ENCODE data around the gene C11orf97. TPM values are rescaled to one million over a fixed set of nuclear protein-coding genes. Genes with fewer than 3 reads are reported as not detected.
A peak's percentile ranks its signal among the peaks of the same experiment; 100 is the strongest.

Gene C11orf97
- polyA plus RNA-seq, 10 donors: not detected

DNA sequence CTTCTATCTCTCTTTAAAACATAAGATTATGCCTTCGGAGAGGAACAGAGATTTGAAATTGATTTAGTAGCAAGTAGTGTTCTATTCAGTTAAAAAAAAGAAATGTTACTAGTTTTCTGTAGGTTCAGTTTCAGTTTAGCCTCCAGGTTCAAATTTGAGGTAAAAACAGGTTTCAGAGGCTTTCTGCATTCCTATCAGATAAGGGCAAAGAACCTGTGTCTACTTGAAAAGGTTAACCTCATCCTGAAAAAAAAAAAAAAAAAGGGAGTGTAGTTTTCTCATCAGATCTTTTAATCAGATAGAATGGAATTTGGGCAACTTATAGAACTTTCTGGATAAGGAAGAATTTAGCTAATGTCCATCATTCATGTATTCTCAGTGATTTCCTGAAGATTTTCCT, 12.1 kb downstream of the C11orf97 start:
- no peak for DNase-seq

DNA sequence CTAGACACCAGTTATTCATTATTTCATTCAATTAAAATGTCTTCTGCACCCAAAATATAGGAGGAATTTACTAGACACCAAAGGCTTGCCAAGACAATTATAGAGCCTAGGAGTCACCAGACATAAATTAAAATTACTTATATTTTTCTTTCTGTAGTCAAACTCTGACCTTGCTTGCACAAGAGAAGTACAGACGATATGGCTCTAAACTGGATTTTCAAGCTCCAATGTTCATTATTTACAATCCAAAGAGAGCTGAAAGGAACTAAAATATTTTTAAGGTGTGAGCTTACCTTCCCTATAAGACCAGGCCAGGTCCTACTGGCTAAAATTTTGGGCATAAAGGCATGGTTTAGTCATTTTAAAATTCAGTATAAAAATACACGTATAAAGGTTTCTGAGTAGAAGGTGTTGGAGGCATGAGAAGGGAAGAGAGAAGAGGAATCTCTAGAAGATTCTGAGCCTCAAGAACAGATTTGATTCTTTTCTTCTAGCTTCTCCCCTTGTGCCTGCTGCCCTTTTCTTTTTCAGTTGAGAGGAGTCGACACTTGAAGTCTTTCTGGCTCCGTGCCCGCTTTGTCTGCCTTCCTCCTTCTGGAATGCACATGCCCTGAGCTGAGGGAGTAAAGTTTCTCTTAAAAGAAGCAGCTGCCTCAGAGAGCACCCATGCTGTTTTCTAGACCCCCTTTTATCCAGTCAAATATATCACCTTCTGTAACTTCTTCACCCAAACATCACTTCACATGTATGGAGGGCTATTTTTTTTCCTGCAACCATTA, 13.5 kb downstream of the C11orf97 start:
- peak; percentile 47 to 67 (median 47) for DNase-seq

DNA sequence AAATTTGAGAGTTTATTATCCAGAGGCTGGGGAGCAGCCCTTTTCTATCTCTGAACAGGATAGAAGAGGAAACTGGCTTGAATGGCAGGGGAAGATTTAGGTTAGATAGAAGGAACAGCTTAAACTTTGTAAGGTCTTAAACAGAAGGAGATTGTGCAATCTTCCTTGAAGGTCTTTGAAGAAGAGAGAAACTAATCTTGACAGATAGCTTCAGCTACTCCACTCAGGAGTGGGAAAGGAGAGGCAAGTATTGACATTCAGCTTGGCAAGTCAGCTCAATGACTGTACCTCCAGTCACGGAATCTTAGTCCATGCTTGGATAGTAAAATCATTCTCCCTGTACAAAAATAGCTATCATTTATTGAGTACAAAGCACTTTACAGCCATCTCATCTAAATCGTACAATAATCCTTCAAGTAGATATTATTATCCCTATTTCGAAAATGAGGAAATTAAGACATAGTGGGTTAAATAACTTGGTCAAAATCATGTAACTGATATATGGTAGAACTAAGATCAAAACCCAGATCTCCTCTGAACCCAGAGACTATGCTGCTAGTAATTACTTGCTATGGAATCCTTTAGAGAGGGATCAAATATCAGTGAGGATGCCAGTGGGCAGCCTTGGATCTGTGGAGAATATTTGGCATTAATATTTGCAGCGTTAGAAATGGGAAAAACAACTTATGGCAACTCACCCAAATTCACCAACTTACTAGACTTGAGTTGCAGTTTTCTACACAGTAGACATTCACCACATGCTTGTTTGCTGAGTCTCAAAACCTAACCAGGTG, 14.6 kb downstream of the C11orf97 start:
- no peak for DNase-seq

DNA sequence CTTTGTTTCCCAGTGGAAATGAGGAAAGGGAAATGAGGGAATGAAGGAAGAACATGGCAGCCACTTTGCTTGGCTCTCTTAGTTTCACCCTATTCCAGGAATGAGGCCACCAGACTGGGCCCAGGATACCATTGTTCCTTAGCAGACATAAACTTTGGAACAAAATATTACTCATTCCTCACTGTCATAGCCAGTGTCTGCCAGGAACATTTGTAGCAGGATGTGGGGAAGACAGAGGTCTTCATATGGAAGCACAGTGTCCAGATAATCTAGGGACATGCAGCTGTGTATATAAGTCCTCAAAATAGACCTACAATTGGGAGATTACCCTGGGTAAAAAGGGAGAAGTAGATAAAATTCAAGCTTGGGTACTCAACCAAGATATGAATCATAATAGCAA, 16.3 kb downstream of the C11orf97 start:
- DNase-seq: no peak

DNA sequence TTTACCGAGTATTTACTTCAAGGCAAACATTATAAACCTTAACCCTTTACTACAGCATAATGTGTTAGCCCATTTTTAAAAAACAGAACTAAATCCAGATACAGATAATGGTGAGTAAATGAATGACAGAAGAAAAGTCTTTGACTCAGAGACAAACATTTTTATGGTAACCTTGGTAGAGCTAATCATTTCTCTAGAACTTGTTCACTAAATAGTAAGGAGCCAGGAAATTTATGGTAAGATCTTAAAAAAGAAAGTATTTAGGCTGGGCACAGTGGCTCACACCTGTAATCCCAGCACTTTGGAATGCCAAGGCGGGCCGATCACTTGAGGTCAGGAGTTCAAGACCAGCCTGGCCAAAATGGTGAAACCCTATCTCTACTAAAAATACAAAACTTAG, 19.9 kb downstream of the C11orf97 start:
- no peak for DNase-seq

DNA sequence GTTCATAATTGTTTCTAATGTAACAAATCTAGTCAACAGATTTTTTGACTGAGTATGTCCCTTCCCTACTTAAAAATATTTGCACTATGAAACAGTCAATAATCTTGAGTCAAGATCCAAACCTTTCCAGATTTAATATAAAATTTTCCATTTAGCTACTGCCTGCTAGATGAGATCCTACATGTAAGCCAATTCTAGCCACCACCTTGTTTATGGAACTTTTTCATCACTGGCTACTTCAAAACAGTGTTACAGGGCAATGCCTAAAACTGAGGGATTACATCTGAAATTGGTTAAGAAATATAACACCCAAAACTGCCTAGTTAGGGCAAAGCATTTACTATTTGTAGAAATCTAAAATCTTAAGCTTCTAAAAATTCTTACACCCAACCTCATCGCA, 20.9 kb downstream of the C11orf97 start:
- DNase-seq: peak in 2 of 3 donors; percentile 19 to 52

DNA sequence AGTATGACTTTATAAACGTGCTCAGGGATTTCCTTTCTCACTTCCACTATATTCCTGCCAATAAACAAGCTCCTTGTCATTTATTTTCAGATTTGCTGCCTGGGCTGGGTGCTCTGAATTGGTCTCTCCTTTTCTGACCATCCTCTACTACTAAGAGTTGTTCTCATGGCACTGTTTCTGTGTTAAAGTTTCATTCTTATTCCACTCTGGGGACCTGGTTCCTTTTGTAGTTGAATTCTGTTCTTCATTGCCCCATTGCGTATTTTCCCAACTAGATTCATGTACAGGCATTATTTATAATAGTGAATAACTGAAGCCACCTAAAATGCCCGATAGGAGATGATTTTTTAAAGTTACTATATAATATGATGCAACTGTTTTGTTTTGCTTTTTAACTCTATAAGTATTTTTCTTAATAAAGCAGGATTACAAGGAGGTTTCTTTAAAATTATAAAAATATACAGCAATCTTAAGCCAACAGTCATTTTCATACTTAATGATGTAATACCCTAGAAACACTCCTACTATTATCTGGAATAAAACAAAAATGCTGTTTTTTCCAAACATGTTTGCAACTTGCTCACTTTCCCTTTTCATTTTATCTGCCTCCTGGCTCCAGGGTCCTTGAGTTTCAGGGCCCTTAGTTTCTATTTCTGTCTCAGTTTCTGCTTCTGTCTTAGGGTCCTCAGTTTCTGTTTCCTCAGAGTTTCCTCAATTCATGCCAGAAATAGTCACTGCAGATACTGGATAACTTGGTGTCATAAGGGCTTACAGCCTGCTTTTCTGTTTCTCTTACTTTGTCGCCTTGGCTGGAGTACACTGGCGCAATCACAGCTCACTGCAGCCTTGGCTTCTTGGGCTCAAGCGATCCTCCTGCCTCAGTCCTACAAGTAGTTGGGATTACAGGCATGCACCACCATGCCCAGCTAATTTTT, 21.7 kb downstream of the C11orf97 start:
- peak; percentile 41 to 64 (median 45) for DNase-seq

DNA sequence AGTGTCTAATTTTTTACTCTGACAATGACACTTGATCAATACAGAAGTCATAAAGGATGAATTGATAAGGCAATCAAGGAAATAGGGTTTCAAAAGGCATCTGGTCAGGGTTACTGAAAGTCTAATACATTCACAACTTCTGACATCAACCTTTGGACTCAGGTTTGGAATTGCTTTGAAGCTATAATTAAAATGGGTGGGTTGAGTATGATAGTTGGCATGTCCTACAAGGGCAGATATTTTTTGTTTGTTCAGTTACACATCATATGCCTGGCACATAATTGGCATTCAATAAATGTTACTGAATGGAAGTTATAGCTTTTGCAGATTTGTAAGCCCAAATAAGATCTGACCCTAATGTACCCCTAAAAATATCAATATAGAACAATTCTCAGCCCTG, 24.1 kb downstream of the C11orf97 start:
- no peak for DNase-seq

DNA sequence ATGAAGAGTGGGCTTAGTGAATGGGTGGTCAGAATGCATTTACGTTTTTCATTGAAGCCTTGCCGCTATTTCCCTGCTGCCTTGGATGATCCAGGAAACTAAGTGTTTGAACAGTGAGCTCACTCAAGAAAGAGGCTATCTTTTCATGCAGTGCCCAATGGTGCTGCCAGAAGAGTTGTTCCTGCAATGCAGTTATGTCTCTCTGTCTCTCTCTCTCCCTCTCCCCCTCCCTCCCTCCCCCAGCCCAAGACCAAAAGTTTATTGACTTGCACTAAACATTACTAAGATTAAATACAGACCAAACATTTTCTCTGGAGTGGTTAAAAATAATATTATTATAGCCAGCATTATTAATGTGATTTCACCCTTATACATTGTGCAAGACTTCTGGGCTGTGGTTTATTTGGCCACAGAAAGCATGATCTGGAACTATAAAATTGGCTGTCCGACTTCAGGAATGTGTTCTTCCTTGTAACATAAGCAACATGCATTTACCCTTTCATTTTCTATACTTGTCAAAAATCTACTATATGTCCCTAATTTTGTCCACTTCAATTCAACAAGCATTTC, 24.9 kb downstream of the C11orf97 start:
- peak; percentile 34 to 58 (median 52) for DNase-seq

DNA sequence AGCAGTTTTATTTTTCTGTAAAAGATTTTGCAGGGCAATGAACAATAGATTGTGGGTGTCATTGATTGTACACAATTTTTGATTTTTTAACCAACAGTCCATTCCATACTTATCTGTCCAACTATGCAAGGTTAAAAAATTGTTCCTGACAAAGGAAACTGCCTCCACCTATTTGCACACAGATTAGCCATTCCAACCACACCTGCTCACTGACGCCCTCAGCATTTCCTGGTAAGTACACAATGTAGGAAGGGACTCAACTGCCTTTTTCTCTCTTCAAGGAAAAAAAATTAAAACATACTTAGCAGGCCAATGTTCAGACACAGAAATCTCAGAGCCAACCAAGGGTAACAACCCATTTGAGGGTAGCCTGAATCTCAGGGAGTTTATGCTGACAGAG, 27.2 kb downstream of the C11orf97 start:
- DNase-seq: no peak

DNA sequence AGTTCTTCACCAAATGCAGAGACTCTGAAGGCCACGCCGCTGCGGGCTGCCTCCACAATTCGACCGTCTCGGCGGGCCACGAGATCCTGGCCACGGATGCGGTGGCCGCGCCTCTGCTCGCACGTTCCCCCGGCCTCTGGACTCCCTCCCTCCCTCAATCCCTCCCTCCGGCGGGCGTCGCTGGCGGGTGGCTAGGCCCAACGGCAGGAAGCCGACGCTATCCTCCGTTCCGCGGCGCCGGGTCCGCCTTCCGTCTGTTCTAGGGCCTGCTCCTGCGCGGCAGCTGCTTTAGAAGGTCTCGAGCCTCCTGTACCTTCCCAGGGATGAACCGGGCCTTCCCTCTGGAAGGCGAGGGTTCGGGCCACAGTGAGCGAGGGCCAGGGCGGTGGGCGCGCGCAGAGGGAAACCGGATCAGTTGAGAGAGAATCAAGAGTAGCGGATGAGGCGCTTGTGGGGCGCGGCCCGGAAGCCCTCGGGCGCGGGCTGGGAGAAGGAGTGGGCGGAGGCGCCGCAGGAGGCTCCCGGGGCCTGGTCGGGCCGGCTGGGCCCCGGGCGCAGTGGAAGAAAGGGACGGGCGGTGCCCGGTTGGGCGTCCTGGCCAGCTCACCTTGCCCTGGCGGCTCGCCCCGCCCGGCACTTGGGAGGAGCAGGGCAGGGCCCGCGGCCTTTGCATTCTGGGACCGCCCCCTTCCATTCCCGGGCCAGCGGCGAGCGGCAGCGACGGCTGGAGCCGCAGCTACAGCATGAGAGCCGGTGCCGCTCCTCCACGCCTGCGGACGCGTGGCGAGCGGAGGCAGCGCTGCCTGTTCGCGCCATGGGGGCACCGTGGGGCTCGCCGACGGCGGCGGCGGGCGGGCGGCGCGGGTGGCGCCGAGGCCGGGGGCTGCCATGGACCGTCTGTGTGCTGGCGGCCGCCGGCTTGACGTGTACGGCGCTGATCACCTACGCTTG, 31.7 kb downstream of the C11orf97 start, which contains the start of gene FUT4:
FUT4 (plus strand) TSS at position 227 of the 951 bp plus-strand sequence; CDS start at position 440, 213 bp downstream.
- peak; percentile 83 to 98 (median 91) for DNase-seq

DNA sequence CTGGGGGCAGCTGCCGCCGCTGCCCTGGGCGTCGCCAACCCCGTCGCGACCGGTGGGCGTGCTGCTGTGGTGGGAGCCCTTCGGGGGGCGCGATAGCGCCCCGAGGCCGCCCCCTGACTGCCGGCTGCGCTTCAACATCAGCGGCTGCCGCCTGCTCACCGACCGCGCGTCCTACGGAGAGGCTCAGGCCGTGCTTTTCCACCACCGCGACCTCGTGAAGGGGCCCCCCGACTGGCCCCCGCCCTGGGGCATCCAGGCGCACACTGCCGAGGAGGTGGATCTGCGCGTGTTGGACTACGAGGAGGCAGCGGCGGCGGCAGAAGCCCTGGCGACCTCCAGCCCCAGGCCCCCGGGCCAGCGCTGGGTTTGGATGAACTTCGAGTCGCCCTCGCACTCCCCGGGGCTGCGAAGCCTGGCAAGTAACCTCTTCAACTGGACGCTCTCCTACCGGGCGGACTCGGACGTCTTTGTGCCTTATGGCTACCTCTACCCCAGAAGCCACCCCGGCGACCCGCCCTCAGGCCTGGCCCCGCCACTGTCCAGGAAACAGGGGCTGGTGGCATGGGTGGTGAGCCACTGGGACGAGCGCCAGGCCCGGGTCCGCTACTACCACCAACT, 32.5 kb downstream of the C11orf97 start:
- peak in 1 of 3 donors; percentile 75 for DNase-seq

DNA sequence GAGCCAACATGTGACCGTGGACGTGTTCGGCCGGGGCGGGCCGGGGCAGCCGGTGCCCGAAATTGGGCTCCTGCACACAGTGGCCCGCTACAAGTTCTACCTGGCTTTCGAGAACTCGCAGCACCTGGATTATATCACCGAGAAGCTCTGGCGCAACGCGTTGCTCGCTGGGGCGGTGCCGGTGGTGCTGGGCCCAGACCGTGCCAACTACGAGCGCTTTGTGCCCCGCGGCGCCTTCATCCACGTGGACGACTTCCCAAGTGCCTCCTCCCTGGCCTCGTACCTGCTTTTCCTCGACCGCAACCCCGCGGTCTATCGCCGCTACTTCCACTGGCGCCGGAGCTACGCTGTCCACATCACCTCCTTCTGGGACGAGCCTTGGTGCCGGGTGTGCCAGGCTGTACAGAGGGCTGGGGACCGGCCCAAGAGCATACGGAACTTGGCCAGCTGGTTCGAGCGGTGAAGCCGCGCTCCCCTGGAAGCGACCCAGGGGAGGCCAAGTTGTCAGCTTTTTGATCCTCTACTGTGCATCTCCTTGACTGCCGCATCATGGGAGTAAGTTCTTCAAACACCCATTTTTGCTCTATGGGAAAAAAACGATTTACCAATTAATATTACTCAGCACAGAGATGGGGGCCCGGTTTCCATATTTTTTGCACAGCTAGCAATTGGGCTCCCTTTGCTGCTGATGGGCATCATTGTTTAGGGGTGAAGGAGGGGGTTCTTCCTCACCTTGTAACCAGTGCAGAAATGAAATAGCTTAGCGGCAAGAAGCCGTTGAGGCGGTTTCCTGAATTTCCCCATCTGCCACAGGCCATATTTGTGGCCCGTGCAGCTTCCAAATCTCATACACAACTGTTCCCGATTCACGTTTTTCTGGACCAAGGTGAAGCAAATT, 33.3 kb downstream of the C11orf97 start:
- peak in 1 of 3 donors; percentile 31 for DNase-seq

DNA sequence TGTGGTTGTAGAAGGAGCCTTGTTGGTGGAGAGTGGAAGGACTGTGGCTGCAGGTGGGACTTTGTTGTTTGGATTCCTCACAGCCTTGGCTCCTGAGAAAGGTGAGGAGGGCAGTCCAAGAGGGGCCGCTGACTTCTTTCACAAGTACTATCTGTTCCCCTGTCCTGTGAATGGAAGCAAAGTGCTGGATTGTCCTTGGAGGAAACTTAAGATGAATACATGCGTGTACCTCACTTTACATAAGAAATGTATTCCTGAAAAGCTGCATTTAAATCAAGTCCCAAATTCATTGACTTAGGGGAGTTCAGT, 33.9 kb downstream of the C11orf97 start:
- no peak for DNase-seq

DNA sequence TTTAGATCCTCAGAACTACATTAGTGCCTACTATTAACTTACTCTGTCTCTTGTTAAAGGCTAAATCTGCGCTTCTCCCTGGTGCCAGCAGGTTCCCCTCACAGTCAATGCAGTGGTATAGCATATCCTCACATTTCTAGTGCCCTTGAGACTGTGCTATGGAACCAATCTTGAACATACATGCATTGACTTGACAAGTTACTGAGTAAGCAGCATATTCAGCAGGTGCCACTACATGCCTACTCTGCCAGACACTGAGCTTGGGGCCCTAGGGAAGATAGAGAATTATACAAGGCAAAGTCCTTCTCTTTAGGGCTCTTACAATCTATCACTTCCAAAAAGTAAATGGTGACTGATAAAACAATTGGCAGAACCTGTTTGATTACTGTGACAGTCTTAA, 34.6 kb downstream of the C11orf97 start:
- DNase-seq: no peak

DNA sequence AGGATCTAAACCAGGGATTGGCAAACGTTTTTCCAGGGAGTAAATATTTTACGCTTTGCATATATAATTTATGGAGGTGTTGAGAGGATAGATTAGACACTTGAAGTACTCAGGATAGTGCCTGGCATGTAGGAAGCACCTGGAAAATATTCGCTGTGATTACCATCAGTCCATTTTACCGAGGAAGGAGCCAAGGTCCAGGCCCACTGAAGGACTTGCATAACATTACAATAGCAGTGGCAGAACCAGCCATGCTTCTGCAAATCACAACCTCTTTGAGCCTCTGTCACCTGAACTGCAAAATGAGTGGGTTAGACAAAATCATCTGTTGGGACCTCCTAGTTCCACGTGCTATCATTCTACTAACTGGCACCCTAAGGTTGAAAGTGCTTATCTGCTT, 36.9 kb downstream of the C11orf97 start:
- no peak for DNase-seq

DNA sequence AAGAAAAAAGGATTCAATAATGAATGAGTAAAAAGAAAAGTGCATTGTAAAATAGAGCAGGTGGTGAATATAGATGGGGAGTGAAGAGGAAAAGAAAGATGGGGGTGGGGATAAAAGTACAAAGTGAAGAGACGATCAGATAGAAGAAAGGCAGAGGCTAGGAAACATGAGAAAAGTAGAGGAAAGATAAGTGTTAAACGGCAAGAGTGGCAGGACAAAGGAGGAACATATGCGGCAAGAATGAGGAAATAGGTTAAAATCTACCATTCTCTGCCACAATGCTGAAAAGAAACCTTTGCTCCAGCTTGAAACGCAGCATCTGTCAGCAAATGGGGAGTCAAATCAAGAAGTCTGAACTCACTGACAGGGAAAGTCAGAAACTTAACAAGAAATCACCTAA, 38.3 kb downstream of the C11orf97 start:
- no peak for DNase-seq

DNA sequence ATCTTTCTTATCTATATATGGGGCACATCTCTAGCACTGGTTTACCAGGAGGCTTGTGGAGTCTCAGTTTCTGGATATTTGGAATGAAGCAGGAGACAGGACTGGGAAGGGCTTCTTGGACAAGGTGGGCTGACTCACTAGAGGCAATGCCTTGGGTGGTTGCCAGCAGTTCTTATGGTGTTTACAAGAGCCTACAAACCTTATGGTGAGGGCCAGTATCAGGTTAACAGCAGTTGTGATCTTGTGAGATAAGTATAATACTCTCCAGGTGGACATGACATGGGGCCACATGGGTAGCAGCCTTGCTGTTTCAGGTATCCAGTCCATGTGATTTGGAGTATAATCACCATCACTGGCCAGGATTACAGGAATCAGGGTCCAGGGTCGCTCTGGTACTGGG, 41.7 kb downstream of the C11orf97 start:
- DNase-seq: peak in 1 of 3 donors; percentile 17
